HG03469 (cell line): ENCODE data around the gene MSL1.
"Not testable (repeated sequence)": the region's sequence is repeated elsewhere in the genome, so short reads cannot be mapped to it uniquely, and the experiment has no call there.

Experiments used
- ATAC-seq: cut with Tn5 transposase; IDR thresholded peaks from one replicate; pipeline ENCODE4 v1.9.1; 2021; ENCODE audit warnings: mild to moderate bottlenecking, moderate library complexity, moderate number of reproducible peaks; ENCODE audit not compliant: unreplicated experiment

MSL1 gene

GRCh38 chr17:40124279-40125141, 2.7 kb downstream of the MSL1 start:
- no peak for ATAC-seq

- no peak for ATAC-seq
Measured at GRCh38 chr17:40129498-40129897, 7.7 kb downstream of the MSL1 start.

- ATAC-seq = no peak
Measured at GRCh38 chr17:40130352-40131042, 8.7 kb downstream of the MSL1 start.

- ATAC-seq = no peak
Measured at GRCh38 chr17:40134184-40134583, 12.4 kb downstream of the MSL1 start.

GRCh38 chr17:40135817-40136216, 14.0 kb downstream of the MSL1 start:
- ATAC-seq = no peak

GRCh38 chr17:40139566-40140058, 17.8 kb downstream of the MSL1 start:
- no peak for ATAC-seq

GRCh38 chr17:40143166-40143565, 21.4 kb downstream of the MSL1 start:
- not testable (repeated sequence) for ATAC-seq

- ATAC-seq = no peak
Measured at GRCh38 chr17:40145476-40145875, 23.7 kb downstream of the MSL1 start.

- no peak for ATAC-seq
Measured at GRCh38 chr17:40148527-40148926, 26.8 kb downstream of the MSL1 start.

- no peak for ATAC-seq
Measured at GRCh38 chr17:40150276-40150675, 28.5 kb downstream of the MSL1 start.

- no peak for ATAC-seq
Measured at GRCh38 chr17:40151414-40151963, 29.7 kb downstream of the MSL1 start.

- ATAC-seq = no peak
Measured at GRCh38 chr17:40153603-40154236, 31.9 kb downstream of the MSL1 start.

GRCh38 chr17:40157973-40158372, 36.2 kb downstream of the MSL1 start:
- ATAC-seq = no peak

- ATAC-seq = no peak
Measured at GRCh38 chr17:40158438-40159013, 36.8 kb downstream of the MSL1 start.

GRCh38 chr17:40159456-40159855, 37.7 kb downstream of the MSL1 start:
- no peak for ATAC-seq

- ATAC-seq = no peak
Measured at GRCh38 chr17:40167685-40168261, 46.0 kb downstream of the MSL1 start.

GRCh38 chr17:40168262-40168832, 46.6 kb downstream of the MSL1 start:
- no peak for ATAC-seq

- no peak for ATAC-seq
Measured at GRCh38 chr17:40170325-40170724, 48.6 kb downstream of the MSL1 start.

- no peak for ATAC-seq
Measured at GRCh38 chr17:40171750-40172149, 50.0 kb downstream of the MSL1 start.

GRCh38 chr17:40173091-40173777, 51.5 kb downstream of the MSL1 start:
- ATAC-seq = no peak
